H1 (cell line): ENCODE measurements around the gene CLCN5. TPM values are rescaled to one million over a fixed set of nuclear protein-coding genes. Genes with fewer than 3 reads are reported as not detected.

Experiments used
- CTCF ChIA-PET: fragments of 300-600 bp; sonication (Branson Sonifier 250); formaldehyde crosslinking; loops from one replicate; lab custom pipeline; 2021; ENCODE audit not compliant: partially characterized antibody; lab: Charles Lee
- POLR2A ChIA-PET: fragments of 300-600 bp; sonication (Branson Sonifier 250); formaldehyde crosslinking; loops from one replicate; lab custom pipeline; 2021; ENCODE audit warnings: inconsistent platforms; ENCODE audit not compliant: partially characterized antibody; lab: Charles Lee
- DNase-seq, 2 experiments: peaks; one replicate each; pipeline versions ENCODE4 v3.0.0 to v3.0.0-alpha.2; 2010 to 2022; ENCODE audit warnings: low spot score in 2 of 2, low read depth in 1 of 2, mixed read lengths in 1 of 2
- FAIRE-seq: peaks from 2 replicates; lab custom pipeline; 2011; peaks lifted over from hg19 to GRCh38; lab: Jason Lieb, UNC
- H2AFZ ChIP-seq: 2 replicates; pipeline ENCODE4 v1.8.1; 2012; ENCODE audit warnings: low read length, inconsistent platforms
- H2AK5ac ChIP-seq: 2 replicates; pipeline ENCODE4 v1.6.1; 2013; ENCODE audit warnings: low read depth, low read length
- H2BK120ac ChIP-seq: replicated peaks from 2 replicates; pipeline ENCODE3; 2013; ENCODE audit warnings: low read depth, low read length, inconsistent platforms
- H2BK12ac ChIP-seq: 2 replicates; pipeline ENCODE4 v1.6.1; 2013; ENCODE audit warnings: low read depth, low read length
- H2BK15ac ChIP-seq: 2 replicates; pipeline ENCODE4 v1.6.1; 2013; ENCODE audit warnings: low read length
- H2BK20ac ChIP-seq: 2 replicates; pipeline ENCODE4 v1.6.1; 2013; ENCODE audit warnings: low read length
- H2BK5ac ChIP-seq: 2 replicates; pipeline ENCODE4 v1.6.1; 2013; ENCODE audit warnings: low read depth, low read length
- H3K14ac ChIP-seq: 2 replicates; pipeline ENCODE4 v1.6.1; 2013; ENCODE audit warnings: inconsistent platforms; ENCODE audit not compliant: insufficient read length
- H3K18ac ChIP-seq: 2 replicates; pipeline ENCODE4 v1.6.1; 2013; ENCODE audit warnings: low read length; ENCODE audit errors: extremely low read depth
- H3K23ac ChIP-seq: 2 replicates; pipeline ENCODE4 v1.6.1; 2013; ENCODE audit warnings: inconsistent platforms; ENCODE audit not compliant: insufficient read length
- H3K23me2 ChIP-seq: 2 replicates; pipeline ENCODE4 v1.6.1; 2013; ENCODE audit warnings: low read depth, low read length
- H3K27ac ChIP-seq: 2 replicates; pipeline ENCODE4 v1.6.1; 2011; ENCODE audit warnings: low read depth, low read length, inconsistent platforms
- H3K27me3 ChIP-seq, 4 experiments: replicated peaks in 1 of 4; 1 replicate in 1 of 4; 2 replicates in 3 of 4; pipeline versions ENCODE4 v1.6.1 to v1.8.1; 2011 to 2013; ENCODE audit warnings: low read length in 3 of 4, mild to moderate bottlenecking in 3 of 4, inconsistent platforms in 2 of 4, mixed read lengths in 2 of 4, moderate library complexity in 1 of 4; ENCODE audit not compliant: control insufficient read depth in 3 of 4, insufficient read depth in 3 of 4; ENCODE audit errors: extremely low read depth in 1 of 4
- H3K36me3 ChIP-seq, 4 experiments: 2 replicates each; pipeline versions ENCODE4 v1.6.1 to v1.8.1; 2011 to 2013; ENCODE audit warnings: mild to moderate bottlenecking in 4 of 4, low read length in 3 of 4, moderate library complexity in 2 of 4, control low read depth in 1 of 4, inconsistent platforms in 1 of 4; ENCODE audit not compliant: insufficient read depth in 4 of 4, control insufficient read depth in 2 of 4
- H3K4ac ChIP-seq: replicated peaks from 2 replicates; pipeline ENCODE3; 2013; ENCODE audit warnings: low read length, low read depth, mixed read lengths, inconsistent platforms; ENCODE audit not compliant: insufficient read length
- H3K4me1 ChIP-seq, 4 experiments: replicated peaks in 1 of 4; 1 replicate in 1 of 4; 2 replicates in 3 of 4; pipeline versions ENCODE4 v1.6.1 to v1.8.1; 2011 to 2013; ENCODE audit warnings: low read length in 3 of 4, inconsistent platforms in 2 of 4, mixed read lengths in 1 of 4; ENCODE audit not compliant: insufficient read depth in 4 of 4, control insufficient read depth in 3 of 4
- H3K4me2 ChIP-seq, 2 experiments: 2 replicates each; pipeline versions ENCODE4 v1.6.1 to v1.8.1; 2011 to 2013; ENCODE audit warnings: low read depth in 2 of 2, low read length in 2 of 2, control low read depth in 1 of 2, inconsistent platforms in 1 of 2, mild to moderate bottlenecking in 1 of 2; ENCODE audit not compliant: insufficient read depth in 1 of 2
- H3K4me3 ChIP-seq, 4 experiments: fragments of 200-600, 300-600 bp in 1 of 4; sonication (generic), shearing (Covaris generic), sonication (Bioruptor Twin) in 1 of 4; 2 replicates each; pipeline versions ENCODE4 v1.5.1 to v1.8.1; 2011 to 2016; ENCODE audit warnings: low read length in 4 of 4, low read depth in 3 of 4, control low read depth in 2 of 4, inconsistent platforms in 2 of 4, mild to moderate bottlenecking in 2 of 4, mixed read lengths in 1 of 4, moderate library complexity in 1 of 4; ENCODE audit not compliant: insufficient read depth in 2 of 4; ENCODE audit errors: extremely low read depth in 1 of 4
- H3K56ac ChIP-seq: replicated peaks from 2 replicates; pipeline ENCODE3; 2013; ENCODE audit warnings: low read depth, mild to moderate bottlenecking, mixed read lengths, low read length, inconsistent platforms; ENCODE audit not compliant: insufficient read length
- H3K79me1 ChIP-seq: 2 replicates; pipeline ENCODE4 v1.6.1; 2013; ENCODE audit warnings: low read depth, low read length, control low read depth
- H3K79me2 ChIP-seq, 2 experiments: 2 replicates each; pipeline versions ENCODE4 v1.6.1 to v1.8.1; 2012 to 2013; ENCODE audit warnings: low read length in 2 of 2, mild to moderate bottlenecking in 2 of 2, inconsistent platforms in 1 of 2; ENCODE audit not compliant: insufficient read depth in 2 of 2, control insufficient read depth in 1 of 2
- H3K9ac ChIP-seq, 4 experiments: replicated peaks in 1 of 4; 1 replicate in 1 of 4; 2 replicates in 3 of 4; pipeline versions ENCODE4 v1.6.1 to v1.8.1; 2011 to 2013; ENCODE audit warnings: low read depth in 3 of 4, low read length in 3 of 4, control low read depth in 2 of 4, mild to moderate bottlenecking in 2 of 4, moderate library complexity in 2 of 4, inconsistent platforms in 1 of 4; ENCODE audit errors: extremely low read depth in 1 of 4
- H3K9me3 ChIP-seq, 2 experiments: 2 replicates each; pipeline versions ENCODE4 v1.6.1 to v1.8.1; 2012 to 2013; ENCODE audit warnings: mild to moderate bottlenecking in 2 of 2, moderate library complexity in 2 of 2, control low read depth in 1 of 2, inconsistent platforms in 1 of 2, low read depth in 1 of 2, low read length in 1 of 2, mixed read lengths in 1 of 2; ENCODE audit not compliant: insufficient read depth in 2 of 2
- H4K20me1 ChIP-seq, 2 experiments: replicated peaks in 1 of 2; 2 replicates each; pipeline versions ENCODE3 to v1.8.1; 2011 to 2013; ENCODE audit warnings: inconsistent platforms in 2 of 2, low read length in 2 of 2, mild to moderate bottlenecking in 1 of 2; ENCODE audit not compliant: insufficient read depth in 2 of 2, control insufficient read depth in 1 of 2
- H4K5ac ChIP-seq: 2 replicates; pipeline ENCODE4 v1.6.1; 2013; ENCODE audit warnings: low read length, low read depth, mixed read lengths, inconsistent platforms; ENCODE audit not compliant: insufficient read length
- H4K8ac ChIP-seq: 2 replicates; pipeline ENCODE4 v1.8.0; 2013; ENCODE audit warnings: mild to moderate bottlenecking, moderate library complexity, low read length, inconsistent platforms; ENCODE audit not compliant: insufficient read depth; ENCODE audit errors: extremely low read depth
- H4K91ac ChIP-seq: replicated peaks from 2 replicates; pipeline ENCODE3; 2013; ENCODE audit warnings: low read length, mixed read lengths, inconsistent platforms; ENCODE audit not compliant: insufficient read length
- ATF3 ChIP-seq: IDR thresholded peaks from 2 replicates; pipeline ENCODE4 v1.6.1; 2011; ENCODE audit warnings: low read depth, mild to moderate bottlenecking, low read length; ENCODE audit not compliant: insufficient read depth
- BRCA1 ChIP-seq: IDR thresholded peaks from 2 replicates; pipeline ENCODE4 v1.6.1; 2012; ENCODE audit warnings: low read depth, low read length, improper control_type of control experiment
- CHD2 ChIP-seq: IDR thresholded peaks from 2 replicates; pipeline ENCODE4 v1.6.1; 2012; ENCODE audit warnings: low read length, improper control_type of control experiment
- EP300 ChIP-seq, 2 experiments: IDR thresholded peaks; 1 replicate in 1 of 2; 2 replicates in 1 of 2; pipeline ENCODE4 v1.6.1; 2011 to 2012; ENCODE audit warnings: low read depth in 2 of 2, low read length in 2 of 2, mild to moderate bottlenecking in 2 of 2, borderline replicate concordance in 1 of 2, inconsistent platforms in 1 of 2, moderate library complexity in 1 of 2
- EZH2 ChIP-seq: fragments of 200-600 bp; sonication (generic); IDR thresholded peaks from 2 replicates; pipeline ENCODE4 v1.7.1; 2012; ENCODE audit warnings: low read depth, mild to moderate bottlenecking, moderate library complexity, low read length, inconsistent platforms; ENCODE audit not compliant: severe bottlenecking
- HDAC2 ChIP-seq, 2 experiments: fragments of 300-600 bp in 1 of 2; sonication (generic) in 1 of 2; IDR thresholded peaks; 2 replicates each; pipeline ENCODE4 v1.6.1; 2011 to 2012; ENCODE audit warnings: low read depth in 2 of 2, low read length in 2 of 2, mild to moderate bottlenecking in 2 of 2, moderate library complexity in 2 of 2, borderline replicate concordance in 1 of 2, inconsistent platforms in 1 of 2
- KDM1A ChIP-seq: fragments of 200-600, 300-600 bp; sonication (generic); IDR thresholded peaks from 2 replicates; pipeline ENCODE4 v1.7.1; 2016; ENCODE audit warnings: mild to moderate bottlenecking, low read length, borderline replicate concordance
- KDM4A ChIP-seq: IDR thresholded peaks from one replicate; pipeline ENCODE4 v1.7.1; 2012; ENCODE audit warnings: low read depth, mild to moderate bottlenecking, moderate library complexity, low read length, inconsistent platforms; ENCODE audit not compliant: severe bottlenecking
- NRF1 ChIP-seq: IDR thresholded peaks from 2 replicates; pipeline ENCODE4 v1.6.1; 2011; ENCODE audit warnings: mild to moderate bottlenecking, low read depth, low read length, improper control_type of control experiment
- POLR2A ChIP-seq, 2 experiments: IDR thresholded peaks; 1 replicate in 1 of 2; 2 replicates in 1 of 2; pipeline ENCODE4 v1.6.1; 2011; ENCODE audit warnings: low read depth in 2 of 2, low read length in 2 of 2, mild to moderate bottlenecking in 2 of 2; ENCODE audit errors: control extremely low read depth in 1 of 2
- RXRA ChIP-seq: IDR thresholded peaks from 2 replicates; pipeline ENCODE4 v1.6.1; 2011; ENCODE audit warnings: low read depth, mild to moderate bottlenecking, low read length, moderate library complexity; ENCODE audit not compliant: insufficient read depth
- SIRT6 ChIP-seq: IDR thresholded peaks from one replicate; pipeline ENCODE4 v1.7.1; 2012; ENCODE audit warnings: low read length, inconsistent platforms
- WGBS, 2 experiments: shearing (Covaris generic) in 1 of 2; methylation state at CpG; one replicate each; pipeline versions ENCODE4 v1.1.6 to v1.1.7; 2013 to 2015; ENCODE audit warnings: low lambda C conversion rate in 2 of 2, mixed read lengths in 2 of 2, inconsistent platforms in 1 of 2, low coverage in 1 of 2, missing lambda C conversion rate in 1 of 2; ENCODE audit not compliant: insufficient replicate concordance in 2 of 2, insufficient coverage in 1 of 2, insufficient read length in 1 of 2; ENCODE audit errors: extremely low coverage in 1 of 2, missing lambda C conversion rate in 1 of 2; 5-methylcytosine and 5-hydroxymethylcytosine counted together
- polyA plus RNA-seq, 7 experiments: library from polyadenylated mRNA; depleted of rRNA in 3 of 7; stranded (reverse) in 5 of 7; unstranded in 2 of 7; fragments of >200 nt in 5 of 7; fragments of 200-250 nt in 2 of 7; gene quantifications; 1 replicate in 5 of 7; 2 replicates in 1 of 7; 4 replicates in 1 of 7; pipeline versions ENCODE4 v1.2.1 to v1.2.3, GENCODE V29; 2011 to 2013; ENCODE audit warnings: missing spikeins in 2 of 7, mixed read lengths in 2 of 7
- total RNA-seq: library from RNA; stranded (reverse); fragmentation: NEBNext Ultra II Directional; extraction: Animal tissue kit (Norgen Biotek cat#: 25700); gene quantifications from 2 replicates; pipeline ENCODE4 v1.2.1, GENCODE V29; 2021
- TF ChIP-seq, protein P1 (sequence below): IDR thresholded peaks from 2 replicates; pipeline ENCODE4 v1.6.1; 2012; ENCODE audit warnings: inconsistent platforms

CLCN5 gene
- total and polyA plus RNA-seq, 2 of the 8 experiments (the other 6 are each of a cell fraction or from before 2014, with no cell fraction given): 4.2 to 9.7 TPM

DNA sequence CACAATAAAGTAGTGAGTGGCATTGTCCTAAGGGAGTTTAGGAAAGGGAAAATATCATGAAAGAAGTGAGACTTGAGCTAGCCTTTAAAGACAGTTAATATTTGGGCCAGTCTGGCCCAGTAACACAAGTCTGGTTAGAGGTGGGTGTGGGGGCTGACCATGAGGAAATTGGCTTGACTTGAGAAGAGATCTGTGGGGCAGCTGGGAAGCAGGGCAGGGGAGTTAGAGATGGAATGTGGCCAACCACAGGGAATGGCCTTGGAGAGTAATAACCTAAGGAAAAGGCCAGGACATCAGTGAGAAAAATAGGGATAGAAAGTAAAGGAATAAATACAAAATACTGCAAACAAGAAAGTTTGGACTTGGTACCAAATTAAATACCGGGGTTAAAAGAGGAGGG, 71.3 kb downstream of the CLCN5 start:
- WGBS, 2 experiments: 71% methylated on average over 1 of the region's 1 CpG; no CpG with 5 or more reads in 1 of the 2 experiments
- H3K79me2 ChIP-seq: no peaks in the 10 kb centered on the region
- DNase-seq (no peak), FAIRE-seq (no peak)
- H3K23me2 ChIP-seq: no peaks in the 10 kb centered on the region
- no peak overlapping the region for H3K27ac ChIP-seq
- ChIA-PET POLR2A (no interaction called here), CTCF (interaction anchor here (1.1 kb wide), 1 partner anchor 18 kb away, joined by 5 read pairs; no protein-coding TSS in a partner anchor)
- no peaks in the 10 kb centered on the region for H3K9me3 ChIP-seq
- no peaks in the 10 kb centered on the region for H4K20me1 ChIP-seq
- no peak overlapping the region for H3K4me3 ChIP-seq
- no peak overlapping the region for H2BK12ac ChIP-seq
- H2BK120ac ChIP-seq: no peak overlapping the region
- no peaks in the 10 kb centered on the region for H3K27me3 ChIP-seq
- H3K79me1 ChIP-seq: no peaks in the 10 kb centered on the region
- H2AFZ ChIP-seq: no peak overlapping the region
- H2BK5ac ChIP-seq: no peak overlapping the region
- H3K4me2 ChIP-seq: no peak overlapping the region
- H4K8ac ChIP-seq: no peak overlapping the region
- H3K4ac ChIP-seq: no peak overlapping the region
- no peak overlapping the region for H3K56ac ChIP-seq
- no peak overlapping the region for H4K91ac ChIP-seq
- H3K23ac ChIP-seq: no peak overlapping the region
- no peak overlapping the region for H4K5ac ChIP-seq
- H2AK5ac ChIP-seq: no peak overlapping the region
- H3K9ac ChIP-seq: no peak overlapping the region
- no peak overlapping the region for H2BK15ac ChIP-seq
- no peak overlapping the region for H3K14ac ChIP-seq
- H3K18ac ChIP-seq: no peak overlapping the region
- H3K36me3 ChIP-seq: no peaks in the 10 kb centered on the region
- H2BK20ac ChIP-seq: no peak overlapping the region
- H3K4me1 ChIP-seq: no peaks in the 10 kb centered on the region
- TF ChIP-seq RXRA: no peak
- no peak for TF ChIP-seq NRF1
- no peak for TF ChIP-seq BRCA1
- TF ChIP-seq POLR2A (IDR thresholded peaks at IDR 0.05; ENCODE audit: control extremely low read depth in 1 of 2, low read depth in 2 of 2, low read length in 2 of 2): no peak
- no peak for TF ChIP-seq ATF3
- TF ChIP-seq CHD2: no peak
- TF ChIP-seq KDM1A: no peak
- no peak for TF ChIP-seq EZH2
- TF ChIP-seq, protein P1, sequence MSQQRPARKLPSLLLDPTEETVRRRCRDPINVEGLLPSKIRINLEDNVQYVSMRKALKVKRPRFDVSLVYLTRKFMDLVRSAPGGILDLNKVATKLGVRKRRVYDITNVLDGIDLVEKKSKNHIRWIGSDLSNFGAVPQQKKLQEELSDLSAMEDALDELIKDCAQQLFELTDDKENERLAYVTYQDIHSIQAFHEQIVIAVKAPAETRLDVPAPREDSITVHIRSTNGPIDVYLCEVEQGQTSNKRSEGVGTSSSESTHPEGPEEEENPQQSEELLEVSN: no peak
- no peak for TF ChIP-seq KDM4A
- TF ChIP-seq HDAC2 (IDR thresholded peaks at IDR 0.05; ENCODE audit: borderline replicate concordance in 1 of 2, low read depth in 2 of 2, low read length in 2 of 2): no peak
- TF ChIP-seq EP300 (IDR thresholded peaks at IDR 0.05; ENCODE audit: borderline replicate concordance in 1 of 2, low read depth in 2 of 2, low read length in 2 of 2): no peak
- TF ChIP-seq SIRT6: no peak
